HG03064 (cell line): ENCODE measurements around the gene PPY.
"Not testable (repeated sequence)": the region's sequence is repeated elsewhere in the genome, so short reads cannot be mapped to it uniquely, and the experiment has no call there.

ENCODE experiments used
- ATAC-seq: cut with Tn5 transposase; IDR thresholded peaks from one replicate; pipeline ENCODE4 v1.9.1; 2021; ENCODE audit warnings: low read depth; ENCODE audit not compliant: unreplicated experiment

Gene PPY

GRCh38 chr17:43935204-43935925 lies 6.9 kb downstream of the PPY start:
- ATAC-seq: no peak

DNA sequence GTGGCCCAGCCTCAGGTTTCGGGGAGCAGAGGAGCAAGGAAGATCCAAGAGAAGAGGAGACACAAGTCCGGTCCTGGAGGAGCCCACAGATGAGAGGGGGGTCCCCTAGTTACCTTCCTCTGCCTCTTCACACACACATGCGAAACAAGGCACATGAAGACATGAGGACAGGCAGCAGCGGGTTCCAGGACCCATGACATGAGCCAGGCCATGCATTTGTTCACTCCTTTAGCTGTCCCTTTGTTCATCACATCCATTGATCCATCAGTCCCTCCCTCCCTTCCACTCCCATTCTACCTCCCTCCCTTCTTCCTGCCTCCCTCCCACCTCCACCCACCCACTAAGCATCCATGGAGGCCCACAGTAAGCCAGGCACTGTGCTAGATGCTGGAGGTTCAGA lies 9.4 kb downstream of the PPY start:
- no peak for ATAC-seq

GRCh38 chr17:43932357-43932756 lies 9.9 kb downstream of the PPY start:
- no peak for ATAC-seq

DNA sequence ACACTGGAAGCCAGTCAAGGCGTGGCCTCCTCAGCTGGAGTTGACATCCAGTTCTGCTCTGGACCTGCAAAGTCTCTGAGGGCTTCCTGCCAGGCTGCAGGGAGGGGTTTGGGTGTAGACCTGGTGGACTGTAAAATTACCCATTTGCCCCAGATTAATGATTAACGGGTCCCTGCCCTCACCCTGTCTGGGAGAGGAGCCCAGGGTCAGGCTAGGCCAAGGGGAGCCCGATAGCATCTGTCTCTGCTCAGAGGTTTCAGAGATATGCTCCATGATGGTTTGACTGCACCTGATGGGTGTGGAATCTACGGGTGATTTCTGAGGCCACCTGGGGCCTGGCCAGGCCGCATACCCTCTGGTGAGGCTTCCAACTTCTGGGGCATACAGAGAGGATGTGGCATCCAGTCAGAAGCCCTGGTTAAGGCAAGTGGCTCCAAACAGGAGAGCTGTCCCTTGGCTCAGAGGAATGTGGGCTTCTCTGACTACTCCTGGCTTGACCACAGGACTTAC lies 11.2 kb downstream of the PPY start:
- no peak for ATAC-seq

DNA sequence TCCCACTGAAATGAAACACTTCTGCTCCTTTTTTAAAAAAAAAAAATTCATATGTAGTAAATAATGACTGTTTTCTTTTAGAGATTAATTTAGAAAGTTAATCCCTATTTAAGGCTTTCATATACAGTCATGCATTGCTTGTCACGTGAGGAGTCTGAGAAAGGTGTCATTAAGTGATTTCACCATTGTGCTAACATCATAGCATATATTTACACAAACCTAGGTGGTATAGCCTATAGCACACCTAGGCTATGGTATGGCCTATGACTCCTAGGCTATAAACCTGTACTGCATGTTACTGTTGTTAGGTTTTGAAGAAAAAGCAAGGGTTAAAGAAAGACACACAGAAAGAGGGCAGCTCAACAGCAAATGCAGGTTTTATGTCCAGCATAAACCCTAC lies 13.7 kb downstream of the PPY start:
- ATAC-seq: no peak

- not testable (repeated sequence) for ATAC-seq
Observed at GRCh38 chr17:43927929-43928328, 14.3 kb downstream of the PPY start.

DNA sequence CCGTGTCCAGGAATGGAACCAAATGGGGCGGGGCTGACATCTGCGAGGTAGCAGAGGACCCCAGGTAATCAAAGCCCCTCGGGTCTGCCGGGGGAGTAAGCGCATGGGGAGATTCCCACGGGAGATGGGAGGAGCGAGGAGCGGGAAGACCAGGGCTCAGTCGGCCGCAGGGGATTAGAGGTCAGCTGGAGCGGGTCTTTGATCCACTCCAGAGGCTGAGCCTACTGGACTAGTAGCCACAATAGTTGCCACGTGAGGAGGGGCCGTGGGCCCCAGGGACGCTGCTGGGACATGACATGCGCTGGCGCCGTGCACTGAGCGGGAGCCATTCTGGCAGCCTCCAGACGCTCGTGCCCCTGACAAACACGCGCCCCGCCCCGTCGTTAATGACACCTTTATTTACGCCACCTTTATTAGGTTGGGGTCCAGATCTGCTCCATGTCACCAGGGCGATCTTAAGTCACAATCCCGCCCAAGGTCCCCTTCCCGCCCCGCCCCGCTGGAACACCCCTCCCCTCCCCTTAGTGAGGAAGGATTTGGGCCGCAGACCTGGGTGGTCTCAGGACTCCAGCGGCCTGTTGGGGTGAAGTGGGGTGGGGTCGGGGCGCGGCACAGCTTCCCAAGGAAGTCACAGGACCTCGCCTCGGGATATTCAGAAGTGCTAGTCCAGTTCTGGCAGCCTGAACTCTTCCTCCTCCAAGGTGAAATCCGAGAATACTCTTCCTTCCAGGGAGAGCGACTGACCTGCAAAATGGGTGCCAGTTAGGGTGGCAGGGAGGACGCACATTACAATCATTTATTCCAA lies 15.0 kb downstream of the PPY start:
- no peak for ATAC-seq

DNA sequence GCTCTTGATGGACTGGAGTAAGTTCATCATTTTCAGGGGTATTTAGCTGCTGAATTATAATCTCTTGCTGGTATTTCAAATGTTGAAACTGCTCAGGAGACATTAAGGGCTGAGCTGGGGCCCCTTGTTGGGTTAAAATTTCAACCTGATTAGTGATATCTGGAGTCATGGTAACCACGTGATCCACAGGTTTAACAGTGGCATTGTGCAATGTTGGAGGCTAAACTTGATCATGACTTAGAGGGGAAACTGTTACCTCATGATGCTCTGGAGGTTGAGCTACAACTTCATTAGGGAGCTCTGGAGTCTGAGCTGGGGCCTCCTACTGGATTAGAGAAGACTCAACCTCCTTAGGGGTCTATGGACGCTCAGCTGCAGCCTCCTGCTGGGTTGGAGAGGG lies 17.7 kb downstream of the PPY start:
- no peak for ATAC-seq

DNA sequence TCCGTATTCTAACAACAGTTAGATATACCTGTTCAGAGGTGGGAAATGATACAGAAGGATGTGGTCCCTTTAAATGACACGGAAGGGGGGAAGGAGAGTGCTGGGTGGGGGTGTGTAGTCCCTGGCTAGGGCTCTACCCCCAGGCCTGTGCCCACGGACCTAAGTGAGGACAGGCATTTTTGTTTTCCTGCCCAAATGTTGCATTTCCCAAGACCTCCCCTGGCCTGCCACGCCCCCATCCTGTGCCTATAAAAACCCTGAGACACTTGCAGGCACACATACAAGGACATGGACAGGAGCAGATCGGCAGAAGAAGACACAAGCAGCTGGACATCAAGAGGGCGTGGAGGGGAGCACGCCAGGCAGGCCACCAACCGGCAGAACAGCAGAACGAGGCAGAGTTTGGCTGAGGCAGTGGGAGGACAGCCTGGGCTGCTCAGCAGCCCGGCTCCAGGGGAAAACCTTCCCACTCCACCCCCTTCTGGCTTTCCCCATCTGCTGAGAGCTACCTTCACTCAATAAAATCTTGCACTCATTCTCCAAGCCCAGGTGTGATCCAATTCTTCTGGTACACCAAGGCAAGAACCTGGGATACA lies 21.7 kb downstream of the PPY start:
- no peak for ATAC-seq

GRCh38 chr17:43918026-43918389 lies 24.3 kb downstream of the PPY start:
- ATAC-seq: no peak

DNA sequence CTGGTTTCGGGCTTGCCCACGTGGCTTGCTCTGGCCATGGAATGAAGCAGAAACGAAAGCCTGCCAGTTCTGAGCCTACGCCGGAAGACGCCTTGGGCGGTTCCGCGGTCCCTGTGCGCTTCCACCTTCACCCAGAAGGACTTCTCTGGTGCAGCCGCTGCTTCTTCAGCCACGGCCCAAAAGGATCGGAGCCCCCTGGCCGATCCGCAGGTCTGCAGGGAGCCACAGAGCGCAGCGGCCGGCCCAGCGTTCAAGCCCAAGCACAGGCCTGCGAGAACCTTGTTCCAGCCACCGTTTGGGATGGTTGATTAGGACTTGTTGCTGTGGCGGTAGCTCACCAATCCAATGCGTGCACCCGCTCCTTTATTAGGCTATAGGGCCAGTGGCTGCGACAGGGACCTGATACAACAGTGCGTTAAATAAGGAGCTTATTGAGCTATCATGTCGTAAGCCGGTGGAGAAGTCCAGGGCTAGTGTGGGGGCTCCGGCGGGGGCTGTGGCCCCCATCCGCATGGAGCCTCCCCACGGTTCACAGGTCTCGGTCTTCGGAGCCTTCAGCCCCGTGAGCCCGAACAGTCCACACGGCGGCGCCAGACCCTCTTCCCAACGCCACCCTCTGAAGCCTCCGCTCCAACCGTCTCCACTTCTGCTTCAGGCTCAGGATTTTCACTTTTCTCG lies 24.8 kb downstream of the PPY start:
- ATAC-seq: no peak

- ATAC-seq: no peak
Observed at GRCh38 chr17:43917016-43917347, 25.3 kb downstream of the PPY start.

DNA sequence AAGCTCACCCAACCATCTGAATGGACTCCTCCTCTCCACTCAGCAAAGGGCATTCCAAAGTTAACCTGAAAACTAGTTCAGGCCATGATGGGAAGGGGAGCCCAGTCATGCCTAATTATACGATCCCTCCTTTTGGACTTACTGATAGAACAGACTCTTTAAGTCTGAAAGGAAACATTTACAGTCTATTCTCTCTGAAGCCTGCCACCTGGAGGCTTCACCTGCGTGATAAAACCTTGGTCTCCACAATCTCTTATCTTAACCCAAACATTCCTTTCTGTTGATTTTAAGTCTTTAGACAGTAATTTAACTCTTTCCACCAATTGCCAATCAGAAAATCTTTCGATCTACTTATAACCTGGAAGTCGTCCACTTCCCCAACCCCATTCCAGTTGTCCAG lies 25.9 kb downstream of the PPY start:
- ATAC-seq: no peak

DNA sequence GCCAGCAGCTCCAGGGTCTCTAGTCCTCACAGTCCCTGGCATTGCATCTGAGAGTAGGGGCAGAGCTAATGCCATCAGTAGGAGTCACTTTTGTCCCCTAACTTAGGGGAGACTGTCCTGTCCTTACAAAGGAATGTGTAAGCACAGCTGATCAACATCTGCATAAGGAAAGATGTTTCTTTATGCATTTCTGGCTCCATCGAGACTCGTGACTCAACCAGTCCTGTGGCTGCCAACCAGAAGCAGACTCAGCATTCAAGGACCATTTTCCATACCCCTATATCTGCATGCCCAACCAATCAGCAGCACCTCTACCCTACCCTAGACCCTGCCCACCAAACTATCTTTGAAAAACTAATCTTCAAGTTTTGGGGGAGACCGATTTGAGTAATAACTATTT lies 26.7 kb downstream of the PPY start:
- no peak for ATAC-seq

GRCh38 chr17:43914451-43914850 lies 27.8 kb downstream of the PPY start:
- ATAC-seq: no peak

GRCh38 chr17:43913584-43913983 lies 28.7 kb downstream of the PPY start:
- no peak for ATAC-seq

DNA sequence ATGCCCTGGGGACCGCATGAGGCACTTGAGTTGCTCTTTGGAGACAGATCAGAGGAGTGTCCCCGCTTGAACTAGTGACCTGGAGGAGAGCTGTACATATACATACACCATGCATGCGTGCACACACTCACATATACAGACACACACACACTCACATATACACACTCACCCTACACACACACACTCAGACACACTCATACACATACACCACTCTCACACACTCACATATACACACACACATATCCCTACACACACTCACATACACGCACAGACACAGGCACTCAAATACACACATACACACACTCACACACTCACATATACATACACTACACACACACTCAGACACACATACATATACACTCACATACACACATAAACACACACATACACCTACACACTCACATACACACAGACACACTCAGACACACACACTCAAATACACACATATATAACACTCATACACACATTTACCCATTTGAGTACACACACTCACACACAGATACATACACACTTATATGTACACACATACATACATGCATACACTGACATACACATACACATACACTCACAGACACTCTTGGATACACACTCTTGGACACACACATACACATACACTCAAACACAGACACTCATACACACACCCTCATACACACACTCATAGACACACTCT lies 29.5 kb downstream of the PPY start:
- ATAC-seq: no peak

DNA sequence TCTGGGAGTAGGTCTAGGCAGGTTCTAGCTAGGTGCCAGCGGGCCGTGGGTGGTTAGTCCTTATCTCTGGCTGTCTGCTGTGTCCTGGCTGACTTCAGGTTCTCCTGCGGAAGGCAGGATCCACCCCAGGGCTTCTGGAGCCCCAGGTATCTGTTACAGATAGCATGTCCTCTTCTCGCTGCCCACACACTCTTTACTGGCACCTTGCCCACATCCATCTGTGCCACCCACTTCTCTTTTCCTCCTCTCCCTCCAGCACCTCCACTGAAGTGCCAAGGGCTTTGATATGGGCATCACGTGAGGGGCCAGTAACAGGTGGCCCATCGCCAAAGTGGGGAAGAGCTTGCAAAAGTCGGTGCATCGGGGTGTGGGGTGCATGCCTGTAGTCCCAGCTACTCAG lies 30.4 kb downstream of the PPY start:
- no peak for ATAC-seq

- no peak for ATAC-seq
Observed at GRCh38 chr17:43909537-43910231, 32.6 kb downstream of the PPY start.
